DOHH2 (cell line): ENCODE data around the gene HS6ST1.

Source experiments
- H3F3A ChIP-seq: fragments of 200-600 bp; sonication (generic), shearing (Covaris generic); 2 replicates; pipeline ENCODE4 v1.6.0; 2016; ENCODE audit warnings: antibody characterized with exemption, mild to moderate bottlenecking; ENCODE audit not compliant: control insufficient read depth, insufficient read depth
- H3K27ac ChIP-seq: fragments of 200-600 bp; sonication (generic); 2 replicates; pipeline ENCODE4 v1.5.1; 2014; ENCODE audit warnings: low read depth, mild to moderate bottlenecking, low read length, moderate library complexity
- H3K27me3 ChIP-seq: fragments of 200-600 bp; sonication (generic); 2 replicates; pipeline ENCODE4 v1.6.1; 2014; ENCODE audit warnings: mild to moderate bottlenecking, low read length, mixed read lengths; ENCODE audit not compliant: control insufficient read depth
- H3K36me3 ChIP-seq: fragments of 200-600 bp; sonication (generic); 2 replicates; pipeline ENCODE4 v1.6.1; 2014; ENCODE audit warnings: mild to moderate bottlenecking, low read length, moderate library complexity, mixed read lengths; ENCODE audit not compliant: control insufficient read depth
- H3K4me1 ChIP-seq: fragments of 200-600 bp; sonication (generic); 2 replicates; pipeline ENCODE4 v1.6.1; 2014; ENCODE audit warnings: mild to moderate bottlenecking, low read length, mixed read lengths; ENCODE audit not compliant: control insufficient read depth
- H3K4me2 ChIP-seq: fragments of 200-600 bp; sonication (generic); 2 replicates; pipeline ENCODE4 v1.6.0; 2014; ENCODE audit warnings: mild to moderate bottlenecking, low read length, moderate library complexity
- H3K4me3 ChIP-seq: fragments of 200-600 bp; sonication (generic); 2 replicates; pipeline ENCODE4 v1.5.1; 2014; ENCODE audit warnings: mild to moderate bottlenecking, low read length, mixed read lengths
- H3K79me2 ChIP-seq: fragments of 200-600 bp; sonication (generic); 2 replicates; pipeline ENCODE4 v1.6.1; 2014; ENCODE audit warnings: mild to moderate bottlenecking, low read length, mixed read lengths; ENCODE audit not compliant: control insufficient read depth
- H3K9me2 ChIP-seq: fragments of 200-600 bp; sonication (generic); replicated peaks from 2 replicates; pipeline ENCODE4 v1.6.1; 2014; ENCODE audit warnings: mild to moderate bottlenecking, low read length, mixed read lengths; ENCODE audit not compliant: control insufficient read depth
- H3K9me3 ChIP-seq: fragments of 200-600 bp; sonication (generic); 2 replicates; pipeline ENCODE4 v1.6.1; 2014; ENCODE audit warnings: antibody characterized with exemption, low read length, mixed read lengths; ENCODE audit not compliant: control insufficient read depth, insufficient read depth
- H4K20me1 ChIP-seq: fragments of 200-600 bp; sonication (generic); 2 replicates; pipeline ENCODE4 v1.6.0; 2014; ENCODE audit warnings: low read depth, mild to moderate bottlenecking, antibody characterized with exemption, low read length, moderate library complexity; ENCODE audit not compliant: control insufficient read depth, insufficient read depth
- CTCF ChIP-seq: fragments of 200-600 bp; sonication (generic); IDR thresholded peaks from one replicate; pipeline ENCODE4 v1.5.1; 2014; ENCODE audit warnings: antibody characterized with exemption, mild to moderate bottlenecking, low read depth, low read length; ENCODE audit not compliant: poor library complexity, severe bottlenecking
- EZH2phosphoT487 ChIP-seq: fragments of 200-600 bp; sonication (generic); IDR thresholded peaks from 2 replicates; pipeline ENCODE4 v1.6.1; 2017; ENCODE audit warnings: borderline replicate concordance, mild to moderate bottlenecking, antibody characterized with exemption, low read length, moderate library complexity, mixed read lengths

The HS6ST1 gene

DNA sequence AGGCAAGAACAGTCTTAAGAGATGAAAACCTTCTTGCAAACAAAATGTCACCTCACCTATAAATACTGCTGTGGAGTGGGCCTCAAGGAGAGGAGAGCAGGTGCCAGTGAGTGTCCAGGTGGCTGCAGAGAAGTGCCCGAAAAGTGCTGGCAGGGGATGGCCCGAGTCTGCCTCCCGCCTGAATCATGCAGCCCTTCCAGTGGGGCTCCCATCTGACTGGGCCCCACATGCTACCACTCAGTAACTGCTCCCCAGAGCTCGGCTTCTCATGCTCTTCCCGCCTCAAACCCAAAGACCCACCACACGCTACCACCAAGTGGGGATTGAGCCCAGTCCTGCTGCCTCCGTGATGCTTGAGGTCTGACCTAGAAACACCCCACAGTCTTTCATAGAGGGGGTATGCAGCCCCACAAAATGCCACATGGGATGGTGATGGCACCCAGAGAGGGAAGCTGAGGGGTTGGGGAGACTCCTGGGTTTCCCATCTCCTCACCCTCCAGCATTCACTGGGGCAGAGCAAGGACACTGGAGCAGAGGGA lies 7.4 kb downstream of the HS6ST1 start:
- Histone ChIP-seq H3K4me2 (no peak overlapping the region), H3F3A (no peaks in the 10 kb centered on the region), H3K36me3 (peaks cover 11% of the 10 kb centered on the region; the same call in 1 of the 2 replicates), H3K27ac (no peak overlapping the region), H3K27me3 (no peaks in the 10 kb centered on the region), H3K9me2 (no peaks in the 10 kb centered on the region), H3K4me1 (peaks cover 8% of the 10 kb centered on the region), H3K9me3 (no peaks in the 10 kb centered on the region), H4K20me1 (peaks cover 46% of the 10 kb centered on the region), H3K4me3 (no peak overlapping the region), H3K79me2 (peaks cover 99% of the 10 kb centered on the region)
- TF ChIP-seq EZH2phosphoT487: no peak
- TF ChIP-seq CTCF: no peak

- no peaks in the 10 kb centered on the region for H3F3A ChIP-seq
- H3K36me3 ChIP-seq: peaks cover 6% of the 10 kb centered on the region; the same call in 1 of the 2 replicates
- no peaks in the 10 kb centered on the region for H3K27me3 ChIP-seq
- H3K79me2 ChIP-seq: peaks cover 99% of the 10 kb centered on the region
- TF ChIP-seq CTCF (no peak), EZH2phosphoT487 (no peak)
- H4K20me1 ChIP-seq: peaks cover 47% of the 10 kb centered on the region
- no peak overlapping the region for H3K4me3 ChIP-seq
- H3K4me1 ChIP-seq: peaks cover 9% of the 10 kb centered on the region
- H3K9me3 ChIP-seq: no peaks in the 10 kb centered on the region
- H3K27ac ChIP-seq: no peak overlapping the region
- no peak overlapping the region for H3K4me2 ChIP-seq
- no peaks in the 10 kb centered on the region for H3K9me2 ChIP-seq
Measured at GRCh38 chr2:128310761-128311160, 7.9 kb downstream of the HS6ST1 start.

DNA sequence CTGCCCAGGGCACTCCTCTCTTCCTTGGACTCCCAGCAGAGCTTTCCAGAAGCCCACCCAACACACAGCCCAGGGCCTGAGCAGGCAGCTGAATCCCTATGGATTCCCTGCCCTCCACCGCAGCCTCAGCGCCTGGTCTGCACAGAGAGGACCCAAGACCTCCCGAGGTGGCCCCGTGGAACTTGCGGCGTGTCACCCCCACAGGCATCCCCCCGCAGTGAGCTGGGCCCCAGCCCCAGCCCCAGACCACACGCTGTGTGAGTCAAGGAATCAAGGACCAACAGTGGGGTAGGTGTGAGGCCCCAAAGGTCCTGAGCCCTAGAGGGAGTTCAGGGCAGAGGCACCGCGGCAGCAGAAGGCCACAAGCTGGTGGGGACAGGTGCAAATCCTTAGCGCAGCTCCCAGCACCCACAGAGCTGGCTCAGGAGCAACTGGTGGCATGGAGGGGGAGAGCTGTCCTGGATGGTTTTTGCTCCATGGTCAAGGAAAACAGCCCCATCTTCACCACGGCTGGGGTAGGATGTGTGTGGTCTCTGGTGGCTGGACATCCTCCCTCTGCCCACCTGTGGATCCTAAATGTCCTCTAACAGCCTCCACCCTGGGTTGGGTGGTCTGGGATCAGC lies 8.5 kb downstream of the HS6ST1 start:
- H3K27me3 ChIP-seq: no peaks in the 10 kb centered on the region
- peaks cover 99% of the 10 kb centered on the region for H3K79me2 ChIP-seq
- H3K4me3 ChIP-seq: no peak overlapping the region
- H3K4me1 ChIP-seq: peaks cover 14% of the 10 kb centered on the region
- H3K36me3 ChIP-seq: peaks cover under 1% of the 10 kb centered on the region; the same call in 1 of the 2 replicates
- no peaks in the 10 kb centered on the region for H3K9me2 ChIP-seq
- peaks cover 47% of the 10 kb centered on the region for H4K20me1 ChIP-seq
- TF ChIP-seq CTCF (no peak), EZH2phosphoT487 (no peak)
- H3K9me3 ChIP-seq: no peaks in the 10 kb centered on the region
- no peak overlapping the region for H3K4me2 ChIP-seq
- no peak overlapping the region for H3K27ac ChIP-seq
- H3F3A ChIP-seq: no peaks in the 10 kb centered on the region
